Calu3 (cell line): Measurements from ENCODE around the gene WDR45B. TPM values are rescaled to one million over a fixed set of nuclear protein-coding genes. Genes with fewer than 3 reads are reported as not detected.
A peak's percentile ranks its signal among the peaks of the same experiment; 100 is the strongest.

ENCODE experiments used
- BruUV-seq: library from RNA; stranded (reverse); fragments of 400-500 nt; replicated peaks from 2 replicates; lab custom pipeline; 2021; lab: Mats Ljungman, UMichigan
- CTCF ChIA-PET: fragments of 300-600 bp; sonication (Branson Sonifier 250); formaldehyde crosslinking; loops from one replicate; lab custom pipeline; 2022; ENCODE audit warnings: antibody characterized with exemption; lab: Charles Lee
- DNase-seq: peaks from one replicate; pipeline ENCODE4 v3.0.0; 2022
- H3K27ac Mint-ChIP-seq: one replicate; pipeline ENCODE4 v1.8.0; 2022; ENCODE audit warnings: mixed read lengths; ENCODE audit not compliant: unreplicated experiment
- H3K27me3 Mint-ChIP-seq: one replicate; pipeline ENCODE4 v1.8.0; 2022; ENCODE audit warnings: mixed read lengths; ENCODE audit not compliant: unreplicated experiment
- H3K36me3 Mint-ChIP-seq: one replicate; pipeline ENCODE4 v1.8.0; 2022; ENCODE audit warnings: mild to moderate bottlenecking, moderate library complexity, mixed read lengths; ENCODE audit not compliant: insufficient read depth, unreplicated experiment
- H3K4me1 Mint-ChIP-seq: one replicate; pipeline ENCODE4 v1.8.0; 2022; ENCODE audit warnings: mild to moderate bottlenecking, low read depth, mixed read lengths; ENCODE audit not compliant: unreplicated experiment
- H3K4me3 Mint-ChIP-seq: one replicate; pipeline ENCODE4 v1.8.0; 2022; ENCODE audit warnings: mild to moderate bottlenecking, low read depth, moderate library complexity, mixed read lengths; ENCODE audit not compliant: unreplicated experiment
- H3K9me3 Mint-ChIP-seq: one replicate; pipeline ENCODE4 v1.8.0; 2022; ENCODE audit warnings: low read depth, mixed read lengths; ENCODE audit not compliant: unreplicated experiment
- intact Hi-C: fragments of 100-400 bp; cut with micrococcal nuclease; formaldehyde crosslinking; loops from one replicate; pipeline ENCODE4 v1.10.0; 2022; ENCODE audit not compliant: unreplicated experiment
- total RNA-seq: library from RNA; stranded (reverse); gene quantifications from 2 replicates; pipeline ENCODE4 v1.2.3, GENCODE V29; 2022
- TF ChIP-seq, protein P1 (sequence below): fragments of 200-600 bp; IDR thresholded peaks from one replicate; pipeline ENCODE4 v1.8.0; 2022; ENCODE audit warnings: antibody characterized with exemption; ENCODE audit not compliant: unreplicated experiment

The WDR45B gene
- total RNA-seq, 1 experiment from 2014 or later: 108 TPM

DNA sequence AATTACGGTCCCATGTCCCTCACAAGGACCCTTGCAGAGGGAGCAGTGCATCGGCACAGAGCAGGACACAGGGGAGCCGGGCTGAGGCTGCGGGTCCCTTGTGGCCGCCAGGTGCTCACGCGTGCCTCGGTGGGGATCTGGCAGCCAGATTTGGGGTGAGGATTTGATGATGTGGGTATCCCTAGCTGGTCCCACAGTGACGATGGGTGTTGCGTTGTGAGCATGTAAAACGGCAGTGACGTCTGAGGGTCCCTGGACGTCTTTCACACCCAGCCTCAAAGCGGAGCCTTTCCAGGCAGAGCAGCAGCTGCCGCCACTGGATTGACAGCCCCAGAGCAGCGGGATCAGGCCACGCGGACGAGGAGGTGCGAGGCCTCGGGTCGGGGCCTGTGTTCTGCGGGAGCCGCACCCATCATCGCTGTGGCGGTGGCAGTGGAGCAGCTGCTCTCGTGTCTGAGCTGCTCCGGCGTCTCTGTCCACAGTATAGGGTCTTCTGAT lies 54.6 kb downstream of the WDR45B start:
- H3K36me3 Mint-ChIP-seq: peaks cover 41% of the 10 kb centered on the region
- no TSS peak for BruUV-seq

DNA sequence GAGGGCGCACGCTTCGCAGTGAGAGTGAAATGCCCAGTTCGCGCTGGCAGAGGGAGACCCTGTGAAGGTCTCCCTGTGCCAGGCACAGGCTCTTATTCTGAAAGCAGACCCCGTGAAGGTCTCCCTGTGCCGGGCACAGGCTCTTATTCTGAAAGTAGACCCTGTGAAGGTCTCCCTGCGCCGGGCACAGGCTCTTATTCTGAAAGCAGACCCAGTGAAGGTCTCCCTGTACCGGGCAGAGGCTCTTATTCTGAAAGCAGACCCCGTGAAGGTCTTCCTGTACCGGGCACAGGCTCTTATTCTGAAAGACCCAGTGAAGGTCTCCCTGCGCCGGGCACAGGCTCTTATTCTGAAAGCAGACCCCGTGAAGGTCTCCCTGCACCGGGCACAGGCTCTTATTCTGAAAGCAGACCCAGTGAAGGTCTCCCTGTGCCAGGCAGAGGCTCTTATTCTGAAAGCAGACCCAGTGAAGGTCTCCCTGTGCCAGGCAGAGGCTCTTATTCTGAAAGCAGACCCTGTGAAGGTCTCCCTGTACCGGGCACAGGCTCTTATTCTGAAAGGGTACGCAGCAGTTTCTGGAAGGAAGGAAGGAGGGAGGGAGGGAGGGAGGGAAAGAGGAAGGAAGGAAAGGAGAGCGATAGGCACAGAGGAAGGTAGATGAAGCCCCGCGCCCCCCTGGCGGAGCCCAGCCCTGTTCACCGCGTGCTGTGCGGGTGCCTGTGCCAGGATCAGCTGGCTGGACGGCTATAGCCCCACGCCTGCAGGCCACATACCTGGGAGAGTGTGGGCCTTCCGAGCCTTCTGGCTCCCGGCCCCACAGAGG lies 55.3 kb downstream of the WDR45B start:
- peak; percentile 75 for DNase-seq
- Mint-ChIP-seq H3K27me3 (no peaks in the 10 kb centered on the region), H3K4me3 (peak overlapping the region; percentile 70), H3K27ac (peak overlapping the region; percentile 70), H3K36me3 (peaks cover 47% of the 10 kb centered on the region), H3K4me1 (peaks cover 19% of the 10 kb centered on the region), H3K9me3 (no peaks in the 10 kb centered on the region)
- TF ChIP-seq, protein P1, sequence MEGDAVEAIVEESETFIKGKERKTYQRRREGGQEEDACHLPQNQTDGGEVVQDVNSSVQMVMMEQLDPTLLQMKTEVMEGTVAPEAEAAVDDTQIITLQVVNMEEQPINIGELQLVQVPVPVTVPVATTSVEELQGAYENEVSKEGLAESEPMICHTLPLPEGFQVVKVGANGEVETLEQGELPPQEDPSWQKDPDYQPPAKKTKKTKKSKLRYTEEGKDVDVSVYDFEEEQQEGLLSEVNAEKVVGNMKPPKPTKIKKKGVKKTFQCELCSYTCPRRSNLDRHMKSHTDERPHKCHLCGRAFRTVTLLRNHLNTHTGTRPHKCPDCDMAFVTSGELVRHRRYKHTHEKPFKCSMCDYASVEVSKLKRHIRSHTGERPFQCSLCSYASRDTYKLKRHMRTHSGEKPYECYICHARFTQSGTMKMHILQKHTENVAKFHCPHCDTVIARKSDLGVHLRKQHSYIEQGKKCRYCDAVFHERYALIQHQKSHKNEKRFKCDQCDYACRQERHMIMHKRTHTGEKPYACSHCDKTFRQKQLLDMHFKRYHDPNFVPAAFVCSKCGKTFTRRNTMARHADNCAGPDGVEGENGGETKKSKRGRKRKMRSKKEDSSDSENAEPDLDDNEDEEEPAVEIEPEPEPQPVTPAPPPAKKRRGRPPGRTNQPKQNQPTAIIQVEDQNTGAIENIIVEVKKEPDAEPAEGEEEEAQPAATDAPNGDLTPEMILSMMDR: no peak
- intact Hi-C loops: no loop called here
- no TSS peak for BruUV-seq
- CTCF ChIA-PET: no interaction called here

More for the DNA sequence above, 54.6 kb downstream of the WDR45B start:
- CTCF ChIA-PET: no interaction called here
- TF ChIP-seq, protein P1: no peak
- Mint-ChIP-seq H3K4me3 (peak overlapping the region; percentile 70), H3K4me1 (peaks cover 19% of the 10 kb centered on the region), H3K27ac (peak overlapping the region; percentile 70), H3K9me3 (no peaks in the 10 kb centered on the region), H3K27me3 (no peaks in the 10 kb centered on the region)
- DNase-seq: no peak
- intact Hi-C loops: no loop called here

DNA sequence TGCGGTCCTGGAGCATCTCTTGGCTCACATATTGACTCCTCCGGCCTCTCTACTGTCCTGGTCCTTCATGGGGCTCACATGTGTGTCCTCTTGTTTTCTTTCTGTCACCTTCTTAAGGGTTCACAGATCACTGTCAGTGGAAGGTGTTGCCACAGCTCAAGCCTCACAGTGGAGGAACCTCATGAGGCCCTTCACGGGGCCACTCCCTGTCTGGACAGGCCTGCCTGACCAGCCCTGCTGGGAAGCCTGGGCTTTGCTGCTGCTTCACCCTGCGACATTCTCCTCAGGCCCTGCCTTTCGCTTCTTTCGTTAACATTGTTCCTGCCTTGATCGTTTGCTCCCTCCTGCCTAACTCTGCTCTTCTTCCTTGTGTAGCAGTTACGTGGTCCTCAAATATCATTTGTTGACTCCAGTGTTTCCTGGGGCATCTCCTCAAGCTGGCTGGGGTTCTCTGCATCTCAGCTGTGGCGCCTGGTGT lies 55.9 kb downstream of the WDR45B start:
- Mint-ChIP-seq H3K27me3 (no peaks in the 10 kb centered on the region), H3K27ac (peak overlapping the region; percentile 13), H3K4me3 (peak overlapping the region; percentile 33), H3K9me3 (no peaks in the 10 kb centered on the region), H3K36me3 (peaks cover 47% of the 10 kb centered on the region), H3K4me1 (peaks cover 19% of the 10 kb centered on the region)
- no TSS peak for BruUV-seq
- TF ChIP-seq, protein P1: no peak
- DNase-seq: peak; percentile 25
- CTCF ChIA-PET: no interaction called here
- intact Hi-C loops: no loop called here

DNA sequence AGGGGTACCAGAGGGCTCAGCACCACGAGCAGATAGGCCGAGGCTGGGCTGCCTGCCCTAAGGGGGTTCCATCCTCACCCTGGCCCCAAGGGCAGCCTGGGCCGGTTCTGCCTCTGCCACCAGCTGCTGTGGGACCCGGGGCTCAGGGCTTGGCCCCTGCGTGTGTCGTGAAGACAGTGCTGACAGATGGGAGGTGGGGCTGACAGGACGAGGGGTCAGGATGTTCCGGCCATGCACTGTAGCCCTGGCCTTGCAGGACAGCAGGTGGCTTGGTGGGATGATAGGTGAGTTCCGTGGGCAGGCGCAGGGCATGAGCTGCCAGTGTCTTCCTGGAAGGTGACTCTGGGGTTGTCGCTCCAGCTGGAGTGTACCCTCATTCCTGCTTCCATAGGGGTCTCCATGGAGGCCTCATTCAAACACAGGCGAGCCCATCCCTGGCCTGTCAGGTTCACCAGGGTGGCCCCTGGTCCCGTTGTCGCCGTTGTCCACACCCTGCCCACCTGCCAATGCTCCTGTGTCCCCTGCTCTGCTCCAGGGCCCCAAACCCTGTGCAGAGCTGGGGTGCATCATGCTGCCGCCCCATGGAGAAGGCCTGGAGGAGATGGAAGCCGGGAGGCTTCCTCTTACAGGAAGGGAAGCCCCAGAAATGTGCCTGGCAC lies 57.2 kb downstream of the WDR45B start:
- Mint-ChIP-seq H3K4me1 (peaks cover 19% of the 10 kb centered on the region), H3K27ac (no peak overlapping the region), H3K27me3 (no peaks in the 10 kb centered on the region), H3K36me3 (peaks cover 51% of the 10 kb centered on the region), H3K9me3 (no peaks in the 10 kb centered on the region), H3K4me3 (no peak overlapping the region)
- CTCF ChIA-PET: no interaction called here
- TF ChIP-seq, protein P1: no peak
- no peak for DNase-seq
- BruUV-seq: no TSS peak
- intact Hi-C loops: no loop called here
